ENCODE data around the gene SYCE1L. TPM values are rescaled to one million over a fixed set of nuclear protein-coding genes. Genes with fewer than 3 reads are reported as not detected.

The SYCE1L gene
- polyA plus RNA-seq, 1 donor (not counting 4 experiments of a cell fraction or from before 2014, with no cell fraction given): 0.21 TPM

DNA sequence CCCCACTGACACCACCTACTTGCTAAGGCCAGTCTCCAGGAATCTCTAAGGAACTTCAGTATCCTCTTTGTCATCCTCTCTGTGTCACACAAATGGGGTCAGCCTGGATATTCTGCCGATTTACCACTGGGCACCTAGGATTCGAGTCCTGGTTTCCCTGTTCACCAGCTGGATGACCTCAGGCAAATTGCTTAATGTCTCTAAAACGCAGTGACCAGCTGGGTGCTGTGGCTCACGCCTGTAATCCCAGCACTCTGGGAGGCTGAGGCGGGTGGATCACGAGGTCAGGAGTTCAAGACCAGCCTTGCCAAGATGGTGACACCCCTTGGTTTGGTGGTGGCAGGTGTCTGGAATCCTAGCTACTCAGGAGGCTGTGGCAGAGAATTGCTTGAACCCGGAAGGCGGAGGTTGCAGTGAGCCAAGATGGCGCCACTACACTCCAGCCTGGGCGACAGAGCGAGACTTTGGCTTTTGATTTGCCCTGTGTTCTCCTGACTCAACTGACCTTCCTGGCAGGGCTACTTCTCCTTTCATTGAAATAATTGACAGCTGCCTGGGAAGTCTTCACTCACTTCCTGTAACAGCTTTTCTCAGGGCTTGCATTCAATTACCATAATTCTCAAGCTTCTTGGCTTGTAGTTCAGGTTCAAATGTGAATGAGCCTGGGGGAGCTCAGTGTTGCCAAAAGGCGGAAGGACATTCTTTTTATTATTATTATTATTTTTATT is 15.4 kb downstream of the SYCE1L start:
- dilution Hi-C loops (cut with MboI; ENCODE audit: extremely low pct_ligation_motif_present, low sequenced_read_pairs): no loop called here
- no peak overlapping the region for H3K9ac ChIP-seq (ENCODE audit: control insufficient read depth, extremely low read depth, insufficient read depth, low read length)
- TF ChIP-seq EZH2 (IDR thresholded peaks at IDR 0.05; ENCODE audit: low read length): no peak
- TF ChIP-seq CTCF (optimal IDR thresholded peaks at IDR 0.05 in 1 of 3, IDR thresholded peaks at IDR 0.05 in 1 of 3, conservative IDR thresholded peaks at IDR 0.05 in 1 of 3; ENCODE audit: extremely low read depth in 1 of 3, insufficient read depth in 2 of 3, low read length in 3 of 3): no peak
- H3K9me1 ChIP-seq (ENCODE audit: control insufficient read depth, extremely low read depth, insufficient read depth, low read length): peaks cover 2% of the 10 kb centered on the region
- no peaks in the 10 kb centered on the region for H3K9me3 ChIP-seq (ENCODE audit: control insufficient read depth, low read depth, low read length)
- no peak overlapping the region for H2AFZ ChIP-seq (ENCODE audit: control insufficient read depth, low read length)
- no peaks in the 10 kb centered on the region for H4K20me1 ChIP-seq (ENCODE audit: control insufficient read depth, extremely low read depth, insufficient read depth, low read length)
- peaks cover 12% of the 10 kb centered on the region for H3K4me1 ChIP-seq (ENCODE audit: control insufficient read depth, extremely low read depth, insufficient read depth, low read length)
- no peaks in the 10 kb centered on the region for H3K27me3 ChIP-seq (ENCODE audit: control insufficient read depth, extremely low read depth, insufficient read depth, low read length)
- H3K4me3 ChIP-seq (ENCODE audit: control insufficient read depth in 2 of 3, extremely low read depth in 1 of 3, insufficient read depth in 2 of 3, low read depth in 1 of 3, low read length in 3 of 3): no peak overlapping the region
- no peak overlapping the region for H3K4me2 ChIP-seq (ENCODE audit: control insufficient read depth, extremely low read depth, insufficient read depth, low read depth, low read length)
- no peak overlapping the region for H3K27ac ChIP-seq (ENCODE audit: control insufficient read depth, insufficient read depth, low read length)
- no peak for FAIRE-seq
- H3K79me2 ChIP-seq (ENCODE audit: control insufficient read depth, insufficient read depth, low read length): no peaks in the 10 kb centered on the region
- DNase-seq (ENCODE audit: low read depth, low spot score): no peak
- no peaks in the 10 kb centered on the region for H3K36me3 ChIP-seq (ENCODE audit: control insufficient read depth in 2 of 2, extremely low read depth in 1 of 2, insufficient read depth in 2 of 2, low read length in 2 of 2)

DNA sequence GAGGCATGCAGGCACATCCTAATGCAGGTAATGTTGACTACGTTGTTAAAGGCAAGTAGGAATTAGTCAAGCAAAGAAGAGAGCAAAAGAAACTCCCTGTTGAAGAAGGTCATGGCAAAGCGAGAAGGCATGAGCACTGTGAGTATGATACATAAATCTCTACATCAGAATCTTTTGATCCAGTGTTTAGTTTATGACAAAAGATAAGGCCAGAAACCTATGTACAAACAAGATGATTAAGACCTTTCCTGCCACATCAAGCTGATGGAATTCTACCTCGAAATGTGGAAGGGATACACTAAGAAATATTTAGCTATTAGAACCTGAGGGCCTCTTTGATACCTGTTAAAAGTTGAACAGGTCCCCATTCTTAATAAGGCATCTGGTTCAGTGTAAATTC is 20.2 kb downstream of the SYCE1L start:
- Histone ChIP-seq H3K27me3 (ENCODE audit: control insufficient read depth, extremely low read depth, insufficient read depth, low read length) (no peaks in the 10 kb centered on the region), H3K79me2 (ENCODE audit: control insufficient read depth, insufficient read depth, low read length) (no peaks in the 10 kb centered on the region), H3K9ac (ENCODE audit: control insufficient read depth, extremely low read depth, insufficient read depth, low read length) (no peak overlapping the region), H2AFZ (ENCODE audit: control insufficient read depth, low read length) (no peak overlapping the region), H3K4me3 (ENCODE audit: control insufficient read depth in 2 of 3, extremely low read depth in 1 of 3, insufficient read depth in 2 of 3, low read depth in 1 of 3, low read length in 3 of 3) (no peak overlapping the region), H3K27ac (ENCODE audit: control insufficient read depth, insufficient read depth, low read length) (no peak overlapping the region), H3K4me2 (ENCODE audit: control insufficient read depth, extremely low read depth, insufficient read depth, low read depth, low read length) (no peak overlapping the region), H3K9me3 (ENCODE audit: control insufficient read depth, low read depth, low read length) (no peaks in the 10 kb centered on the region), H3K4me1 (ENCODE audit: control insufficient read depth, extremely low read depth, insufficient read depth, low read length) (no peaks in the 10 kb centered on the region), H3K36me3 (ENCODE audit: control insufficient read depth in 2 of 2, extremely low read depth in 1 of 2, insufficient read depth in 2 of 2, low read length in 2 of 2) (no peaks in the 10 kb centered on the region), H3K9me1 (ENCODE audit: control insufficient read depth, extremely low read depth, insufficient read depth, low read length) (no peaks in the 10 kb centered on the region), H4K20me1 (ENCODE audit: control insufficient read depth, extremely low read depth, insufficient read depth, low read length) (no peaks in the 10 kb centered on the region)
- DNase-seq (ENCODE audit: low read depth, low spot score): no peak
- FAIRE-seq: no peak
- dilution Hi-C loops (cut with MboI; ENCODE audit: extremely low pct_ligation_motif_present, low sequenced_read_pairs): no loop called here
- TF ChIP-seq EZH2 (IDR thresholded peaks at IDR 0.05; ENCODE audit: low read length) (no peak), CTCF (optimal IDR thresholded peaks at IDR 0.05 in 1 of 3, IDR thresholded peaks at IDR 0.05 in 1 of 3, conservative IDR thresholded peaks at IDR 0.05 in 1 of 3; ENCODE audit: extremely low read depth in 1 of 3, insufficient read depth in 2 of 3, low read length in 3 of 3) (no peak)

Data from keratinocyte (primary cell).